T-helper 1 cell treated with Interleukin-12 subunit alpha and Interleukin-12 subunit beta and Interleukin-4 antibody, amounts not matched to agents 30 μg/mL and 1 μg/mL, for 36 hours (primary cell): ENCODE data around the gene LRRC42.
"Not testable (repeated sequence)": the region's sequence is repeated elsewhere in the genome, so short reads cannot be mapped to it uniquely, and the experiment has no call there.

Experiments used
- H3K27ac Mint-ChIP-seq: one replicate; pipeline ENCODE4 v1.8.0; 2021; ENCODE audit warnings: mild to moderate bottlenecking, mixed read lengths
- H3K27me3 Mint-ChIP-seq: one replicate; pipeline ENCODE4 v1.8.0; 2021; ENCODE audit warnings: low read depth, mixed read lengths
- H3K36me3 Mint-ChIP-seq: one replicate; pipeline ENCODE4 v1.8.0; 2021; ENCODE audit warnings: low read depth, mixed read lengths
- H3K4me1 Mint-ChIP-seq: one replicate; pipeline ENCODE4 v1.8.0; 2021; ENCODE audit warnings: low read depth, mixed read lengths
- H3K4me3 Mint-ChIP-seq: one replicate; pipeline ENCODE4 v1.8.0; 2021; ENCODE audit warnings: mild to moderate bottlenecking, moderate library complexity, mixed read lengths
- H3K9me3 Mint-ChIP-seq: one replicate; pipeline ENCODE4 v1.8.0; 2021; ENCODE audit warnings: mixed read lengths

LRRC42 gene

GRCh38 chr1:53968125-53968513 is 22.0 kb downstream of the LRRC42 start:
- Mint-ChIP-seq H3K27me3 (no peaks in the 10 kb centered on the region), H3K4me1 (no peaks in the 10 kb centered on the region), H3K4me3 (no peak overlapping the region), H3K36me3 (peaks cover 26% of the 10 kb centered on the region), H3K27ac (no peak overlapping the region), H3K9me3 (no peaks in the 10 kb centered on the region)

- H3K9me3 Mint-ChIP-seq, H3K4me3 Mint-ChIP-seq, H3K27ac Mint-ChIP-seq, H3K27me3 Mint-ChIP-seq, H3K4me1 Mint-ChIP-seq: not testable (repeated sequence)
- peaks cover 25% of the 10 kb centered on the region for H3K36me3 Mint-ChIP-seq
These were observed 23.2 kb downstream of the LRRC42 start for GRCh38 chr1:53969323-53969722.

GRCh38 chr1:53971718-53972117 is 25.6 kb downstream of the LRRC42 start:
- no peaks in the 10 kb centered on the region for H3K27me3 Mint-ChIP-seq
- H3K4me1 Mint-ChIP-seq: no peaks in the 10 kb centered on the region
- H3K27ac Mint-ChIP-seq: no peak overlapping the region
- H3K36me3 Mint-ChIP-seq: peaks cover 18% of the 10 kb centered on the region
- H3K9me3 Mint-ChIP-seq: no peaks in the 10 kb centered on the region
- no peak overlapping the region for H3K4me3 Mint-ChIP-seq

- no peak overlapping the region for H3K4me3 Mint-ChIP-seq
- H3K27ac Mint-ChIP-seq: no peak overlapping the region
- H3K27me3 Mint-ChIP-seq: no peaks in the 10 kb centered on the region
- H3K9me3 Mint-ChIP-seq: no peaks in the 10 kb centered on the region
- H3K4me1 Mint-ChIP-seq: no peaks in the 10 kb centered on the region
- H3K36me3 Mint-ChIP-seq: peaks cover 3% of the 10 kb centered on the region
These were observed 29.7 kb downstream of the LRRC42 start for GRCh38 chr1:53975861-53976260.

GRCh38 chr1:53979712-53980450 is 33.7 kb downstream of the LRRC42 start:
- H3K4me3 Mint-ChIP-seq: no peak overlapping the region
- no peaks in the 10 kb centered on the region for H3K9me3 Mint-ChIP-seq
- H3K36me3 Mint-ChIP-seq: no peaks in the 10 kb centered on the region
- peaks cover 2% of the 10 kb centered on the region for H3K4me1 Mint-ChIP-seq
- H3K27ac Mint-ChIP-seq: no peak overlapping the region
- H3K27me3 Mint-ChIP-seq: no peaks in the 10 kb centered on the region

GRCh38 chr1:53981220-53981619 is 35.1 kb downstream of the LRRC42 start:
- Mint-ChIP-seq H3K4me1 (peaks cover 2% of the 10 kb centered on the region), H3K27ac (no peak overlapping the region), H3K9me3 (no peaks in the 10 kb centered on the region)

GRCh38 chr1:53982034-53982762 is 36.0 kb downstream of the LRRC42 start:
- no peak overlapping the region for H3K27ac Mint-ChIP-seq
- no peaks in the 10 kb centered on the region for H3K27me3 Mint-ChIP-seq

More at GRCh38 chr1:53981220-53981619, 35.1 kb downstream of the LRRC42 start:
- Mint-ChIP-seq H3K4me3 (no peak overlapping the region), H3K27me3 (no peaks in the 10 kb centered on the region), H3K36me3 (no peaks in the 10 kb centered on the region)

GRCh38 chr1:53982763-53983104 is 36.6 kb downstream of the LRRC42 start:
- H3K4me1 Mint-ChIP-seq: peaks cover 4% of the 10 kb centered on the region
- H3K27me3 Mint-ChIP-seq: no peaks in the 10 kb centered on the region
- H3K27ac Mint-ChIP-seq: no peak overlapping the region
- H3K36me3 Mint-ChIP-seq: no peaks in the 10 kb centered on the region
- no peak overlapping the region for H3K4me3 Mint-ChIP-seq
- H3K9me3 Mint-ChIP-seq: no peaks in the 10 kb centered on the region

More at GRCh38 chr1:53982034-53982762, 36.0 kb downstream of the LRRC42 start:
- Mint-ChIP-seq H3K4me3 (no peak overlapping the region), H3K36me3 (no peaks in the 10 kb centered on the region), H3K9me3 (no peaks in the 10 kb centered on the region), H3K4me1 (peaks cover 2% of the 10 kb centered on the region)

GRCh38 chr1:53984726-53985125 is 38.6 kb downstream of the LRRC42 start:
- H3K27me3 Mint-ChIP-seq: no peaks in the 10 kb centered on the region
- H3K4me1 Mint-ChIP-seq: peaks cover 4% of the 10 kb centered on the region
- H3K36me3 Mint-ChIP-seq: no peaks in the 10 kb centered on the region
- H3K27ac Mint-ChIP-seq: no peak overlapping the region
- no peaks in the 10 kb centered on the region for H3K9me3 Mint-ChIP-seq
- no peak overlapping the region for H3K4me3 Mint-ChIP-seq

GRCh38 chr1:53986458-53986857 is 40.3 kb downstream of the LRRC42 start:
- no peaks in the 10 kb centered on the region for H3K27me3 Mint-ChIP-seq
- no peak overlapping the region for H3K27ac Mint-ChIP-seq
- no peak overlapping the region for H3K4me3 Mint-ChIP-seq
- peaks cover 4% of the 10 kb centered on the region for H3K4me1 Mint-ChIP-seq
- no peaks in the 10 kb centered on the region for H3K9me3 Mint-ChIP-seq
- no peaks in the 10 kb centered on the region for H3K36me3 Mint-ChIP-seq

- H3K4me1 Mint-ChIP-seq: peaks cover 2% of the 10 kb centered on the region
- no peak overlapping the region for H3K27ac Mint-ChIP-seq
- no peaks in the 10 kb centered on the region for H3K9me3 Mint-ChIP-seq
- H3K36me3 Mint-ChIP-seq: no peaks in the 10 kb centered on the region
- H3K4me3 Mint-ChIP-seq: no peak overlapping the region
- H3K27me3 Mint-ChIP-seq: no peaks in the 10 kb centered on the region
These were observed 41.7 kb downstream of the LRRC42 start for GRCh38 chr1:53987880-53988279.

GRCh38 chr1:53992085-53992874 is 46.1 kb downstream of the LRRC42 start:
- H3K4me1 Mint-ChIP-seq: peaks cover 2% of the 10 kb centered on the region
- H3K27ac Mint-ChIP-seq: no peak overlapping the region
- no peaks in the 10 kb centered on the region for H3K9me3 Mint-ChIP-seq
- no peak overlapping the region for H3K4me3 Mint-ChIP-seq
- H3K27me3 Mint-ChIP-seq: no peaks in the 10 kb centered on the region
- no peaks in the 10 kb centered on the region for H3K36me3 Mint-ChIP-seq

GRCh38 chr1:53994516-53994915 is 48.4 kb downstream of the LRRC42 start:
- H3K36me3 Mint-ChIP-seq, H3K27me3 Mint-ChIP-seq, H3K4me3 Mint-ChIP-seq, H3K9me3 Mint-ChIP-seq, H3K27ac Mint-ChIP-seq, H3K4me1 Mint-ChIP-seq: not testable (repeated sequence)

GRCh38 chr1:53995683-53996082 is 49.5 kb downstream of the LRRC42 start:
- Mint-ChIP-seq H3K4me1 (no peaks in the 10 kb centered on the region), H3K27ac (no peak overlapping the region), H3K27me3 (no peaks in the 10 kb centered on the region), H3K36me3 (no peaks in the 10 kb centered on the region), H3K9me3 (no peaks in the 10 kb centered on the region), H3K4me3 (no peak overlapping the region)

GRCh38 chr1:53998223-53998622 is 52.1 kb downstream of the LRRC42 start:
- Mint-ChIP-seq H3K27ac (no peak overlapping the region), H3K36me3 (no peaks in the 10 kb centered on the region), H3K9me3 (no peaks in the 10 kb centered on the region), H3K27me3 (no peaks in the 10 kb centered on the region), H3K4me3 (no peak overlapping the region), H3K4me1 (no peaks in the 10 kb centered on the region)
